GM12878 (cell line): ENCODE results near the gene MARF1. TPM values are rescaled to one million over a fixed set of nuclear protein-coding genes. Genes with fewer than 3 reads are reported as not detected.

Experiments
- ATAC-seq: fragments of 200-7000 bp; cut with Tn5 transposase; 3 replicates; pipeline ENCODE4 v1.9.1; 2020; ENCODE audit warnings: mild to moderate bottlenecking, moderate library complexity
- BruUV-seq: library from RNA; stranded (reverse); fragments of 400-500 nt; replicated peaks from 2 replicates; lab custom pipeline; 2021; lab: Mats Ljungman, UMichigan
- CTCF ChIA-PET: fragments of 300-600 bp; sonication (Branson Sonifier 250); formaldehyde crosslinking; extraction: SDS; loops from one replicate; lab custom pipeline; 2021; ENCODE audit warnings: inconsistent platforms; lab: Yijun Ruan, JAX
- POLR2A ChIA-PET: fragments of 350-600 bp; formaldehyde crosslinking; extraction: SDS; loops from one replicate; lab custom pipeline; 2021; ENCODE audit warnings: inconsistent platforms; lab: Charles Lee
- RAD21 ChIA-PET: fragments of 300-600 bp; sonication (Branson Sonifier 250); formaldehyde crosslinking; loops from one replicate; lab custom pipeline; 2023; ENCODE audit warnings: antibody characterized with exemption; ENCODE audit not compliant: unreplicated experiment; lab: Charles Lee
- SMC1A ChIA-PET: fragments of 300-600 bp; sonication (Branson Sonifier 250); formaldehyde crosslinking; loops from one replicate; lab custom pipeline; 2023; ENCODE audit not compliant: unreplicated experiment, uncharacterized antibody; lab: Charles Lee
- DNase-seq: peaks from one replicate; pipeline ENCODE4 v3.0.0-alpha.2; 2011; ENCODE audit warnings: low read depth, low spot score
- FAIRE-seq: peaks from 3 replicates; lab custom pipeline; 2011; peaks lifted over from hg19 to GRCh38; lab: Jason Lieb, UNC
- H2AFZ ChIP-seq: 2 replicates; pipeline ENCODE4 v1.6.0; 2011; ENCODE audit warnings: low read depth, low read length, control low read depth; ENCODE audit not compliant: control insufficient read depth
- H3K27ac ChIP-seq: 2 replicates; pipeline ENCODE4 v1.5.1; 2011; ENCODE audit warnings: control low read depth; ENCODE audit not compliant: control insufficient read depth, insufficient read depth
- H3K27me3 ChIP-seq, 2 experiments: replicated peaks in 1 of 2; 2 replicates each; pipeline versions ENCODE4 v1.6.0 to v1.6.1; 2011; ENCODE audit warnings: low read length in 1 of 2; ENCODE audit not compliant: control insufficient read depth in 2 of 2, insufficient read depth in 2 of 2
- H3K36me3 ChIP-seq, 2 experiments: 2 replicates each; pipeline ENCODE4 v1.5.1; 2011; ENCODE audit warnings: low read length in 1 of 2; ENCODE audit not compliant: control insufficient read depth in 2 of 2, insufficient read depth in 2 of 2
- H3K4me1 ChIP-seq: 2 replicates; pipeline ENCODE4 v1.6.1; 2011; ENCODE audit warnings: mild to moderate bottlenecking, low read length, moderate library complexity, mixed read lengths; ENCODE audit not compliant: control insufficient read depth, insufficient read depth
- H3K4me2 ChIP-seq: 2 replicates; pipeline ENCODE4 v1.6.0; 2011; ENCODE audit warnings: control low read depth; ENCODE audit not compliant: control insufficient read depth, insufficient read depth
- H3K4me3 ChIP-seq: fragments of 200-600 bp; sonication (generic); 2 replicates; pipeline ENCODE4 v1.5.1; 2016
- H3K79me2 ChIP-seq: 2 replicates; pipeline ENCODE4 v1.6.0; 2011; ENCODE audit warnings: low read length; ENCODE audit not compliant: control insufficient read depth, insufficient read depth
- H3K9ac ChIP-seq: 2 replicates; pipeline ENCODE4 v1.8.0; 2011; ENCODE audit warnings: low read length, control low read depth, mixed read lengths; ENCODE audit not compliant: control insufficient read depth, insufficient read depth
- H3K9me3 ChIP-seq: replicated peaks from 3 replicates; pipeline ENCODE4 v1.5.1; 2011; ENCODE audit warnings: mild to moderate bottlenecking, low read length; ENCODE audit not compliant: control insufficient read depth, insufficient read depth
- H4K20me1 ChIP-seq: 2 replicates; pipeline ENCODE4 v1.6.0; 2011; ENCODE audit not compliant: control insufficient read depth, insufficient read depth
- CBX3 ChIP-seq: fragments of 200-600 bp; sonication (generic); IDR thresholded peaks from 2 replicates; pipeline ENCODE4 v1.6.1; 2016; ENCODE audit warnings: low read depth, borderline replicate concordance
- FOXK2 ChIP-seq: fragments of 450-650 bp; IDR thresholded peaks from 2 replicates; pipeline ENCODE4 v1.6.1; 2017; ENCODE audit warnings: mild to moderate bottlenecking, moderate library complexity
- GATAD2B ChIP-seq: fragments of 450-650 bp; conservative IDR thresholded peaks from 2 replicates; pipeline ENCODE4 v1.6.1; 2017; ENCODE audit warnings: low read depth, mild to moderate bottlenecking, moderate library complexity
- IKZF2 ChIP-seq, 2 experiments: fragments of 450-650 bp; IDR thresholded peaks; 2 replicates each; pipeline ENCODE4 v1.6.1; 2017; ENCODE audit warnings: mild to moderate bottlenecking in 2 of 2, moderate library complexity in 2 of 2
- JUND ChIP-seq: IDR thresholded peaks from 2 replicates; pipeline ENCODE4 v1.6.1; 2012; ENCODE audit warnings: low read depth, mild to moderate bottlenecking, low read length, improper control_type of control experiment, moderate library complexity
- LARP7 ChIP-seq: fragments of 450-650 bp; IDR thresholded peaks from 2 replicates; pipeline ENCODE4 v1.6.1; 2017; ENCODE audit warnings: mild to moderate bottlenecking
- MEF2A ChIP-seq: IDR thresholded peaks from 2 replicates; pipeline ENCODE4 v1.6.1; 2011; ENCODE audit warnings: low read depth, mild to moderate bottlenecking, low read length, moderate library complexity; ENCODE audit not compliant: insufficient read depth
- NR2C1 ChIP-seq: fragments of 450-650 bp; IDR thresholded peaks from 2 replicates; pipeline ENCODE4 v1.6.1; 2017; ENCODE audit warnings: antibody characterized with exemption, mild to moderate bottlenecking, moderate library complexity
- PAX5 ChIP-seq: IDR thresholded peaks from 2 replicates; pipeline ENCODE4 v1.6.1; 2011; ENCODE audit warnings: low read depth, low read length, borderline replicate concordance
- WGBS: methylation state at CpG from one replicate; pipeline ENCODE4 v1.1.6; 2016; ENCODE audit warnings: low lambda C conversion rate; ENCODE audit not compliant: insufficient replicate concordance, insufficient coverage; ENCODE audit errors: missing lambda C conversion rate; 5-methylcytosine and 5-hydroxymethylcytosine counted together
- in situ Hi-C: fragments of 300-500 bp; cut with MboI; formaldehyde crosslinking; loops from 9 replicates; pipeline ENCODE4 v1.14.3; 2018; ENCODE audit warnings: mixed read lengths
- intact Hi-C: fragments of 100-400 bp; cut with micrococcal nuclease; formaldehyde crosslinking; loops from one replicate; pipeline ENCODE4 v1.14.2; 2022; ENCODE audit not compliant: unreplicated experiment
- polyA plus RNA-seq, 11 experiments: library from polyadenylated mRNA; depleted of rRNA in 4 of 11; unstranded in 6 of 11; stranded (reverse) in 5 of 11; fragments of >200 nt; fragmentation: Nextera tagmentation in 4 of 11; fragmentation: Illumina TruSeq in 1 of 11; extraction: Ambion mirVana in 4 of 11; extraction: Trizol in 1 of 11; gene quantifications; 1 replicate in 1 of 11; 2 replicates in 10 of 11; pipeline versions ENCODE4 v1.2.1 to v1.2.3, GENCODE V29; 2011 to 2016; ENCODE audit warnings: inconsistent platforms in 2 of 11, missing spikeins in 2 of 11, low read depth in 1 of 11
- total RNA-seq, 4 experiments: library from RNA; depleted of rRNA in 3 of 4; stranded (reverse); fragments of >200 nt in 3 of 4; fragmentation: Illumina TruSeq in 1 of 4; extraction: Trizol in 1 of 4; gene quantifications; 2 replicates each; pipeline versions ENCODE4 v1.2.1 to v1.2.3, GENCODE V29; 2013 to 2021
- TF ChIP-seq, protein P1 (sequence below): fragments of 450-650 bp; IDR thresholded peaks from 2 replicates; pipeline ENCODE4 v1.6.1; 2017; ENCODE audit warnings: antibody characterized with exemption, mild to moderate bottlenecking, moderate library complexity
- TF ChIP-seq, protein P2 (sequence below): IDR thresholded peaks from 2 replicates; pipeline ENCODE4 v1.6.1; 2011; ENCODE audit warnings: mild to moderate bottlenecking, low read depth, low read length, moderate library complexity; ENCODE audit not compliant: insufficient replicate concordance
- TF ChIP-seq, protein P3 (sequence below): IDR thresholded peaks from 2 replicates; pipeline ENCODE4 v1.6.1; 2012; ENCODE audit warnings: mild to moderate bottlenecking, low read depth, low read length

Gene MARF1
- total and polyA plus RNA-seq, 10 of the 15 experiments (the other 5 are each of a cell fraction or from before 2014, with no cell fraction given) = 4.5 to 40.1 (median 14.0) TPM

DNA sequence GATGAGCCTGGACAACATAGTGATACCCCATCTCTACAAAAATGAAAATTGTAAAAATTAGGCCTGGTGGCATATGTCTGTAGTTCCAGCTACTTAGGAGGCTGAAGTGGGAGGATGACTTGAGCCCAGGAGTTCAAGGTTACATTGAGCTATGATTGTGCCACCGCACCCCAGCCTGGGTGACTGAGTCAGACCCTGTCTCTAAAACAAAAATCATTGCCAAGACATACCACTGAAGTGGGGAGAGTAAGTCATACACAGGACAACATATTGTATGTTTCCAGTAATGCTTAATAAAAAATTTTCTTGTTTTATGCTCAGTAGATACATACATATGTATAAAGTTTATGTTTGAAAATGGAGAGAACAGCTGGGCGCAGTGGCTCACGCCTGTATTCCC, 46.3 kb upstream of the MARF1 start:
- CTCF ChIA-PET = interaction anchor here (1.0 kb wide), 1 partner anchor 263 kb away, joined by 3 read pairs; no protein-coding TSS in a partner anchor
- Histone ChIP-seq H3K4me2 (no peak overlapping the region), H3K9me3 (no peaks in the 10 kb centered on the region), H3K27me3 (no peaks in the 10 kb centered on the region), H3K27ac (no peak overlapping the region), H3K4me3 (no peak overlapping the region), H3K79me2 (no peaks in the 10 kb centered on the region), H2AFZ (no peak overlapping the region), H3K4me1 (no peaks in the 10 kb centered on the region), H3K36me3 (peaks cover 24 to 62% of the 10 kb centered on the region in 2 experiments), H4K20me1 (no peaks in the 10 kb centered on the region), H3K9ac (no peak overlapping the region)
- POLR2A ChIA-PET = no interaction called here
- intact Hi-C loops (no loop called here), in situ Hi-C loops (no loop called here)
- FAIRE-seq (no peak), ATAC-seq (no peak), DNase-seq (no peak)
- 100% methylated on average over 3 of the region's 3 CpGs for WGBS
- SMC1A ChIA-PET = no interaction called here
- TF ChIP-seq FOXK2 (no peak), MEF2A (no peak), NR2C1 (no peak), GATAD2B (no peak), IKZF2 (IDR thresholded peaks at IDR 0.05) (no peak), LARP7 (no peak), CBX3 (no peak), PAX5 (no peak), JUND (no peak)
- TF ChIP-seq, protein P1, sequence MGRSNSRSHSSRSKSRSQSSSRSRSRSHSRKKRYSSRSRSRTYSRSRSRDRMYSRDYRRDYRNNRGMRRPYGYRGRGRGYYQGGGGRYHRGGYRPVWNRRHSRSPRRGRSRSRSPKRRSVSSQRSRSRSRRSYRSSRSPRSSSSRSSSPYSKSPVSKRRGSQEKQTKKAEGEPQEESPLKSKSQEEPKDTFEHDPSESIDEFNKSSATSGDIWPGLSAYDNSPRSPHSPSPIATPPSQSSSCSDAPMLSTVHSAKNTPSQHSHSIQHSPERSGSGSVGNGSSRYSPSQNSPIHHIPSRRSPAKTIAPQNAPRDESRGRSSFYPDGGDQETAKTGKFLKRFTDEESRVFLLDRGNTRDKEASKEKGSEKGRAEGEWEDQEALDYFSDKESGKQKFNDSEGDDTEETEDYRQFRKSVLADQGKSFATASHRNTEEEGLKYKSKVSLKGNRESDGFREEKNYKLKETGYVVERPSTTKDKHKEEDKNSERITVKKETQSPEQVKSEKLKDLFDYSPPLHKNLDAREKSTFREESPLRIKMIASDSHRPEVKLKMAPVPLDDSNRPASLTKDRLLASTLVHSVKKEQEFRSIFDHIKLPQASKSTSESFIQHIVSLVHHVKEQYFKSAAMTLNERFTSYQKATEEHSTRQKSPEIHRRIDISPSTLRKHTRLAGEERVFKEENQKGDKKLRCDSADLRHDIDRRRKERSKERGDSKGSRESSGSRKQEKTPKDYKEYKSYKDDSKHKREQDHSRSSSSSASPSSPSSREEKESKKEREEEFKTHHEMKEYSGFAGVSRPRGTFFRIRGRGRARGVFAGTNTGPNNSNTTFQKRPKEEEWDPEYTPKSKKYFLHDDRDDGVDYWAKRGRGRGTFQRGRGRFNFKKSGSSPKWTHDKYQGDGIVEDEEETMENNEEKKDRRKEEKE = no peak
- TF ChIP-seq, protein P2, sequence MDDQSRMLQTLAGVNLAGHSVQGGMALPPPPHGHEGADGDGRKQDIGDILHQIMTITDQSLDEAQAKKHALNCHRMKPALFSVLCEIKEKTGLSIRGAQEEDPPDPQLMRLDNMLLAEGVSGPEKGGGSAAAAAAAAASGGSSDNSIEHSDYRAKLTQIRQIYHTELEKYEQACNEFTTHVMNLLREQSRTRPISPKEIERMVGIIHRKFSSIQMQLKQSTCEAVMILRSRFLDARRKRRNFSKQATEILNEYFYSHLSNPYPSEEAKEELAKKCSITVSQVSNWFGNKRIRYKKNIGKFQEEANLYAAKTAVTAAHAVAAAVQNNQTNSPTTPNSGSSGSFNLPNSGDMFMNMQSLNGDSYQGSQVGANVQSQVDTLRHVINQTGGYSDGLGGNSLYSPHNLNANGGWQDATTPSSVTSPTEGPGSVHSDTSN = no peak
- TF ChIP-seq, protein P3, sequence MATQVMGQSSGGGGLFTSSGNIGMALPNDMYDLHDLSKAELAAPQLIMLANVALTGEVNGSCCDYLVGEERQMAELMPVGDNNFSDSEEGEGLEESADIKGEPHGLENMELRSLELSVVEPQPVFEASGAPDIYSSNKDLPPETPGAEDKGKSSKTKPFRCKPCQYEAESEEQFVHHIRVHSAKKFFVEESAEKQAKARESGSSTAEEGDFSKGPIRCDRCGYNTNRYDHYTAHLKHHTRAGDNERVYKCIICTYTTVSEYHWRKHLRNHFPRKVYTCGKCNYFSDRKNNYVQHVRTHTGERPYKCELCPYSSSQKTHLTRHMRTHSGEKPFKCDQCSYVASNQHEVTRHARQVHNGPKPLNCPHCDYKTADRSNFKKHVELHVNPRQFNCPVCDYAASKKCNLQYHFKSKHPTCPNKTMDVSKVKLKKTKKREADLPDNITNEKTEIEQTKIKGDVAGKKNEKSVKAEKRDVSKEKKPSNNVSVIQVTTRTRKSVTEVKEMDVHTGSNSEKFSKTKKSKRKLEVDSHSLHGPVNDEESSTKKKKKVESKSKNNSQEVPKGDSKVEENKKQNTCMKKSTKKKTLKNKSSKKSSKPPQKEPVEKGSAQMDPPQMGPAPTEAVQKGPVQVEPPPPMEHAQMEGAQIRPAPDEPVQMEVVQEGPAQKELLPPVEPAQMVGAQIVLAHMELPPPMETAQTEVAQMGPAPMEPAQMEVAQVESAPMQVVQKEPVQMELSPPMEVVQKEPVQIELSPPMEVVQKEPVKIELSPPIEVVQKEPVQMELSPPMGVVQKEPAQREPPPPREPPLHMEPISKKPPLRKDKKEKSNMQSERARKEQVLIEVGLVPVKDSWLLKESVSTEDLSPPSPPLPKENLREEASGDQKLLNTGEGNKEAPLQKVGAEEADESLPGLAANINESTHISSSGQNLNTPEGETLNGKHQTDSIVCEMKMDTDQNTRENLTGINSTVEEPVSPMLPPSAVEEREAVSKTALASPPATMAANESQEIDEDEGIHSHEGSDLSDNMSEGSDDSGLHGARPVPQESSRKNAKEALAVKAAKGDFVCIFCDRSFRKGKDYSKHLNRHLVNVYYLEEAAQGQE = no peak
- RAD21 ChIA-PET = no interaction called here
- BruUV-seq = no TSS peak
